ENCODE measurements around the gene MIB1. TPM values are rescaled to one million over a fixed set of nuclear protein-coding genes. Genes with fewer than 3 reads are reported as not detected.

Gene MIB1
- total RNA-seq, 4 donors from 2014 or later: 24.9 to 31.7 (median 28.6) TPM

DNA sequence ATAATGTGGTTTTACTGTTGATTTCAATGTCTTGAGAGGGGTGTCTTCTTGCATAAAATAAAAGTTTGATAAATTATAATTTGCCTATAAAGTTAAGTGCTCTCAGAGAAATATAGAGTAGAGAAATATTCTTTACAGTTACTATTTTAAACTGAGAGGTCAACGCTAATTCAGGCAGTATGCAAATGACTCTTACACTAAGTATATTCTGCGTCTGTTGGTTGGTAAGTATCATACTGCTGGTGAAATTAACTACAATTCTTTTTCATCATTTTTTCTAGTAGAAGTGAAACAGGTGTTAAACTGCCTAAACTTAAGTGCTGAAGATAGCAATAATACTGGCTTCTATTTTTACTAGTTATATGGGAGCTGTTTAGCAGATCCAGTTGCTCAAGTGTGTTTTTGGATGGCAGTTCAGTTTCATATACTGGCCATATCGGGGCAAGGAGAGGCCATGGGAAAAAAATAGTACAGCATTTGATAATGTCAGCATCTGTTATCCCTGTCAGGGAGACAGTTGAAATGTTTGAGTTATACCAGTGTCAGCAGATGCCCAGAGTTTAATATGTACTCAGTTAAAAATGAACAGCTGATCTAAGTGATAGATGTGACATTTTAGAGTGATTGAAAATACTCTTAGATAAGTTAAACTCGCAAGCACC lies 86.2 kb downstream of the MIB1 start:
- ATAC-seq (ENCODE audit: low FRiP score): no peak
- TF ChIP-seq, protein P1, sequence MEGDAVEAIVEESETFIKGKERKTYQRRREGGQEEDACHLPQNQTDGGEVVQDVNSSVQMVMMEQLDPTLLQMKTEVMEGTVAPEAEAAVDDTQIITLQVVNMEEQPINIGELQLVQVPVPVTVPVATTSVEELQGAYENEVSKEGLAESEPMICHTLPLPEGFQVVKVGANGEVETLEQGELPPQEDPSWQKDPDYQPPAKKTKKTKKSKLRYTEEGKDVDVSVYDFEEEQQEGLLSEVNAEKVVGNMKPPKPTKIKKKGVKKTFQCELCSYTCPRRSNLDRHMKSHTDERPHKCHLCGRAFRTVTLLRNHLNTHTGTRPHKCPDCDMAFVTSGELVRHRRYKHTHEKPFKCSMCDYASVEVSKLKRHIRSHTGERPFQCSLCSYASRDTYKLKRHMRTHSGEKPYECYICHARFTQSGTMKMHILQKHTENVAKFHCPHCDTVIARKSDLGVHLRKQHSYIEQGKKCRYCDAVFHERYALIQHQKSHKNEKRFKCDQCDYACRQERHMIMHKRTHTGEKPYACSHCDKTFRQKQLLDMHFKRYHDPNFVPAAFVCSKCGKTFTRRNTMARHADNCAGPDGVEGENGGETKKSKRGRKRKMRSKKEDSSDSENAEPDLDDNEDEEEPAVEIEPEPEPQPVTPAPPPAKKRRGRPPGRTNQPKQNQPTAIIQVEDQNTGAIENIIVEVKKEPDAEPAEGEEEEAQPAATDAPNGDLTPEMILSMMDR (IDR thresholded peaks at IDR 0.05): no peak
- no peak for DNase-seq (ENCODE audit: low spot score)

DNA sequence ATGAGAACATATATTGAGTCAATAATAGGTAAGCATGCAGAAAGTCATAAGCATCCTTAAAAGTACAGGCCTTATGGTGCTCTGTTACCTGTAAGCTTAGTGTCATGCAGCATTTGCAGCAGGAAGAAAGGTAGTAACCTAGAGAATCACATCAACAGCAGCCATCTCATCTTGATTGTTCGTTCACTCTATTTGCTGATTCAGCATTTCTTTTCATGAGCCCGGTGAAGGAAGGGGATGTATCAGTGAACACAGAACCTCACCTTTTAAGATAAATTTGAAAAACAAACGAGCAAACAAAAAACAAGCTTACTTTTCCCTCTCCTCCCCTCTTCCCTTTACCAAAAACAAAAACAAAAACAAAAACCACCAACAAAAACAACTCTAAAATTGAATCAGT lies 89.9 kb downstream of the MIB1 start:
- TF ChIP-seq, protein P1 (IDR thresholded peaks at IDR 0.05): no peak
- ATAC-seq (ENCODE audit: low FRiP score) (no peak), DNase-seq (ENCODE audit: low spot score) (no peak)

GRCh38 chr18:21831413-21831831 lies 90.8 kb downstream of the MIB1 start:
- no peak for ATAC-seq (ENCODE audit: low FRiP score)
- TF ChIP-seq, protein P1 (IDR thresholded peaks at IDR 0.05): no peak
- no peak for DNase-seq (ENCODE audit: low spot score)

DNA sequence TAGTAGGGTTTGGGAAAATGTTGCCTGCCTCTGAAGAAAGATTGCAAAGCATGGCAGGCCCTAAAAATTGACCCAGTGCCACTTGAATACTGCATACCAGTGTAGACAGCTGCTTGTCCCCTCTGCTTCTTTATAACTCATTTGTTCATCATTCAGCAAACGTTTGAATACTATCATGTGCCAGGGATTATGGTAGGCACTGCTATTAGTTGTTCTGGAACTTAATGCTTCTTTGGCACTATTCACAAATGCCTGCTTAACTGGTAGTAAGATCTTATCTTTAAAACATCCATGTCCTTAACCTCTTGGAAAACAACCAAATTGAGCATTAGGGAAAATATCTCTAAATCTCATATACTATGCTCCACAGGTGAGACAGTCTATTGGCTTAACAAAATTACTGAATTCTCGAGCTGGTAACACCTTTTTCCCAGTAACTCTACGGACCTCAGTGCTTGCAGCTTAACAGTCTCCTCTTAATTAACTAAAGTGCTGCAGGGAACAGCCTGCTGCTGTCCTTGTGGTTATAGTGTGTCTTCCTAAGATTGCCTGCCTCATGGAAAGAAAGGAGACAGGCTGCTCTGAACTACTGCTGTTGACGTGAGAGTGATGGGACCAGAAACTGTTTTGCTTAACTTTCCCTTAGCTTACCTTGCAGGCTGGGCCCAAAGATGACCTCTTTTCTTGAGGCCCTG lies 93.2 kb downstream of the MIB1 start:
- TF ChIP-seq, protein P1 (IDR thresholded peaks at IDR 0.05): no peak
- DNase-seq (ENCODE audit: low spot score) (no peak), ATAC-seq (ENCODE audit: low FRiP score) (no peak)

DNA sequence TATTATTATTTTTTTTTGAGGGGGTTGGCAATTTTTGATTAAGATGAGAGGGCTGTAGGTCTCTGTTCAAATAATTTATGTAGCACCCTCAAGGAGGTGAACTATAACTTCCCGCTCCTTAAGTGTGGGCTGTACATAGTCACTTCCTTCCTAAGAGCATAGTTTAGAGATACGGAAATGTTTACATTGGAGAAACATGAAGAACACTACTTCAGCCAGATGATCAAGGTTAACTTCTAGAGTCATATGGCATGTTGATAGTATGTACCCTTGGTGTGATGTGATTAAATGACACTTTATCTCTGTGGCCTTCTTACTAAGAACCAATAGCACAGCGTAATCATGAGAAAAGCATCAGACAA lies 93.7 kb downstream of the MIB1 start:
- TF ChIP-seq, protein P1 (IDR thresholded peaks at IDR 0.05): no peak
- ATAC-seq (ENCODE audit: low FRiP score) (no peak), DNase-seq (ENCODE audit: low spot score) (no peak)

GRCh38 chr18:21841570-21841969 lies 101.0 kb downstream of the MIB1 start:
- ATAC-seq (ENCODE audit: low FRiP score) (no peak), DNase-seq (ENCODE audit: low spot score) (no peak)
- TF ChIP-seq, protein P1 (IDR thresholded peaks at IDR 0.05): no peak

GRCh38 chr18:21843341-21843740 lies 102.7 kb downstream of the MIB1 start:
- ATAC-seq (ENCODE audit: low FRiP score): no peak
- no peak for DNase-seq (ENCODE audit: low spot score)
- TF ChIP-seq, protein P1 (IDR thresholded peaks at IDR 0.05): no peak

Data from omental fat pad (tissue), 4 donors.